Measurements from ENCODE around the gene CNTNAP4. TPM values are rescaled to one million over a fixed set of nuclear protein-coding genes. Genes with fewer than 3 reads are reported as not detected.

CNTNAP4 gene
- total and polyA plus RNA-seq, 2 of the 13 experiments (the other 11 are each of a cell fraction or from before 2014, with no cell fraction given): not detected

- TF ChIP-seq ARID5B (CRISPR knock-in tag; IDR thresholded peaks at IDR 0.05): peak; percentile 99
- peak; percentile 84 for TF ChIP-seq CREM (IDR thresholded peaks at IDR 0.05)
- no peak for TF ChIP-seq CREM (CRISPR knock-in tag; IDR thresholded peaks at IDR 0.05)
- no peak for TF ChIP-seq HNRNPH1 (optimal IDR thresholded peaks at IDR 0.05; ENCODE audit: low read depth, low read length)
- TF ChIP-seq TBX2 (CRISPR knock-in tag; IDR thresholded peaks at IDR 0.05; ENCODE audit: borderline replicate concordance): peak; percentile 83
- no peak for TF ChIP-seq ZSCAN12 (CRISPR knock-in tag; IDR thresholded peaks at IDR 0.05)
- peak; percentile 71 for TF ChIP-seq TCF7 (IDR thresholded peaks at IDR 0.05; ENCODE audit: low read depth)
- peak; percentile 29; the same call in 1 of the 2 replicates for TF ChIP-seq HOXA3 (CRISPR knock-in tag; IDR thresholded peaks at IDR 0.05)
- peak; percentile 20 to 30; a peak in 2 of 4 replicates for TF ChIP-seq MAFK (conservative IDR thresholded peaks at IDR 0.05 in 1 of 2, IDR thresholded peaks at IDR 0.05 in 1 of 2; ENCODE audit: low read length in 2 of 2)
- TF ChIP-seq HOXA5 (CRISPR knock-in tag; IDR thresholded peaks at IDR 0.05): no peak
- TF ChIP-seq ZSCAN21 (CRISPR knock-in tag; IDR thresholded peaks at IDR 0.05; ENCODE audit: borderline replicate concordance): no peak
- TF ChIP-seq, protein P1, sequence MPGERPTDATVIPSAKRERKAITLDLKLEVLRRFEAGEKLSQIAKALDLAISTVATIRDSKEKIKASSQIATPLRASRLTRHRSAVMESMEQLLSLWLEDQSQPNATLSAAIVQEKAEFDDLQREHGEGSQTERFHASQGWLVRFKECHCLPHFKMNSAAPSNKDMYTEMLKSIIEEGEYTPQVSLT (CRISPR knock-in tag; IDR thresholded peaks at IDR 0.05; ENCODE audit: borderline replicate concordance, low read depth): no peak
- TF ChIP-seq RXRB (CRISPR knock-in tag; IDR thresholded peaks at IDR 0.05; ENCODE audit: borderline replicate concordance): peak; percentile 85
- no peak for TF ChIP-seq ZNF350 (CRISPR knock-in tag; IDR thresholded peaks at IDR 0.05; ENCODE audit: borderline replicate concordance, low read depth)
- no peak for TF ChIP-seq SCMH1 (CRISPR knock-in tag; IDR thresholded peaks at IDR 0.05; ENCODE audit: borderline replicate concordance)
- TF ChIP-seq ZBTB26 (CRISPR knock-in tag; IDR thresholded peaks at IDR 0.05; ENCODE audit: borderline replicate concordance): no peak
- TF ChIP-seq YEATS4 (CRISPR knock-in tag; IDR thresholded peaks at IDR 0.05; ENCODE audit: borderline replicate concordance): no peak
- peak; percentile 49 for TF ChIP-seq TBL1XR1 (IDR thresholded peaks at IDR 0.05; ENCODE audit: borderline replicate concordance, low read length, partially characterized antibody)
- peak; percentile 45; the same call in 1 of the 2 replicates for TF ChIP-seq GATA4 (IDR thresholded peaks at IDR 0.05; ENCODE audit: borderline replicate concordance, low read depth)
- TF ChIP-seq YEATS2 (CRISPR knock-in tag; IDR thresholded peaks at IDR 0.05; ENCODE audit: borderline replicate concordance): peak; percentile 39; the same call in 1 of the 2 replicates
- no peak for TF ChIP-seq ZNF577 (CRISPR knock-in tag; IDR thresholded peaks at IDR 0.05; ENCODE audit: borderline replicate concordance, low read depth)
- TF ChIP-seq BHLHE40 (IDR thresholded peaks at IDR 0.05; ENCODE audit: low read length): no peak
- TF ChIP-seq ARID3A (IDR thresholded peaks at IDR 0.05; ENCODE audit: low read depth, low read length): peak; percentile 87
- peak; percentile 68; the same call in 1 of the 2 replicates for TF ChIP-seq ZMYM2 (CRISPR knock-in tag; IDR thresholded peaks at IDR 0.05)
- no peak for TF ChIP-seq MZF1 (CRISPR knock-in tag; IDR thresholded peaks at IDR 0.05; ENCODE audit: borderline replicate concordance)
Observed at GRCh38 chr16:76574651-76575050, 297.4 kb downstream of the CNTNAP4 start (continued).

All from HepG2 (cell line).